ENCODE measurements around the gene SLC8A1. TPM values are rescaled to one million over a fixed set of nuclear protein-coding genes. Genes with fewer than 3 reads are reported as not detected.

Gene SLC8A1
- total RNA-seq, 1 donor from 2014 or later: 34.8 TPM

GRCh38 chr2:40244251-40244650 lies 207.6 kb downstream of the SLC8A1 start:
- no peaks in the 10 kb centered on the region for H3K27me3 Mint-ChIP-seq (ENCODE audit: low read depth, unreplicated experiment)
- no peak overlapping the region for H3K4me3 ChIP-seq (ENCODE audit: insufficient read depth, low read depth, low read length)
- no peak overlapping the region for H3K4me3 Mint-ChIP-seq (ENCODE audit: unreplicated experiment)
- H3K4me2 ChIP-seq (ENCODE audit: low read length): peak overlapping the region; percentile 73
- no peaks in the 10 kb centered on the region for H3K79me2 ChIP-seq (ENCODE audit: insufficient read depth, low read length)
- peak overlapping the region; percentile 70 for H3K9ac ChIP-seq (ENCODE audit: low read length)
- H3K36me3 ChIP-seq (ENCODE audit: insufficient read depth, low read length): no peaks in the 10 kb centered on the region
- H3K27ac ChIP-seq (ENCODE audit: low read depth, low read length): peak overlapping the region; percentile 82
- no peak overlapping the region for H2AFZ ChIP-seq (ENCODE audit: low read depth, low read length)
- H3K36me3 Mint-ChIP-seq (ENCODE audit: low read depth, unreplicated experiment): no peaks in the 10 kb centered on the region
- H3K4me1 Mint-ChIP-seq (ENCODE audit: low read depth, unreplicated experiment): peaks cover 34% of the 10 kb centered on the region
- no peaks in the 10 kb centered on the region for H3K9me3 Mint-ChIP-seq (ENCODE audit: unreplicated experiment)
- TF ChIP-seq CTCF (IDR thresholded peaks at IDR 0.05; ENCODE audit: insufficient read depth, low read depth, low read length) (no peak), EZH2 (IDR thresholded peaks at IDR 0.05; ENCODE audit: insufficient read depth, low read length) (no peak)
- peak; percentile 34 for DNase-seq (ENCODE audit: low read depth)
- peaks cover 32% of the 10 kb centered on the region for H3K4me1 ChIP-seq (ENCODE audit: insufficient read depth, low read length)
- no peaks in the 10 kb centered on the region for H3K27me3 ChIP-seq (ENCODE audit: insufficient read depth, low read length)
- H4K20me1 ChIP-seq (ENCODE audit: insufficient read depth, low read length): no peaks in the 10 kb centered on the region
- FAIRE-seq: no peak
- H3K9me3 ChIP-seq (ENCODE audit: insufficient read depth, low read depth, low read length): no peaks in the 10 kb centered on the region
- H3K27ac Mint-ChIP-seq (ENCODE audit: unreplicated experiment): peak overlapping the region; percentile 88

GRCh38 chr2:40243581-40244187 lies 208.2 kb downstream of the SLC8A1 start:
- TF ChIP-seq EZH2 (IDR thresholded peaks at IDR 0.05; ENCODE audit: insufficient read depth, low read length) (no peak), CTCF (IDR thresholded peaks at IDR 0.05; ENCODE audit: insufficient read depth, low read depth, low read length) (no peak)
- H3K79me2 ChIP-seq (ENCODE audit: insufficient read depth, low read length): no peaks in the 10 kb centered on the region
- FAIRE-seq (peak; percentile 88), DNase-seq (ENCODE audit: low read depth) (peak; percentile 93)
- peak overlapping the region; percentile 82 for H3K27ac ChIP-seq (ENCODE audit: low read depth, low read length)
- Mint-ChIP-seq H3K36me3 (ENCODE audit: low read depth, unreplicated experiment) (no peaks in the 10 kb centered on the region), H3K27me3 (ENCODE audit: low read depth, unreplicated experiment) (no peaks in the 10 kb centered on the region), H3K4me1 (ENCODE audit: low read depth, unreplicated experiment) (peaks cover 34% of the 10 kb centered on the region), H3K9me3 (ENCODE audit: unreplicated experiment) (no peaks in the 10 kb centered on the region), H3K4me3 (ENCODE audit: unreplicated experiment) (no peak overlapping the region), H3K27ac (ENCODE audit: unreplicated experiment) (peak overlapping the region; percentile 88)
- peak overlapping the region; percentile 73 for H3K4me2 ChIP-seq (ENCODE audit: low read length)
- H3K4me3 ChIP-seq (ENCODE audit: insufficient read depth, low read depth, low read length): no peak overlapping the region
- peak overlapping the region; percentile 70 for H3K9ac ChIP-seq (ENCODE audit: low read length)
- H3K27me3 ChIP-seq (ENCODE audit: insufficient read depth, low read length): no peaks in the 10 kb centered on the region
- H3K4me1 ChIP-seq (ENCODE audit: insufficient read depth, low read length): peaks cover 32% of the 10 kb centered on the region
- no peaks in the 10 kb centered on the region for H3K36me3 ChIP-seq (ENCODE audit: insufficient read depth, low read length)
- H4K20me1 ChIP-seq (ENCODE audit: insufficient read depth, low read length): no peaks in the 10 kb centered on the region
- no peaks in the 10 kb centered on the region for H3K9me3 ChIP-seq (ENCODE audit: insufficient read depth, low read depth, low read length)
- no peak overlapping the region for H2AFZ ChIP-seq (ENCODE audit: low read depth, low read length)

- no peak overlapping the region for H3K4me2 ChIP-seq (ENCODE audit: low read length)
- no peaks in the 10 kb centered on the region for H4K20me1 ChIP-seq (ENCODE audit: insufficient read depth, low read length)
- Mint-ChIP-seq H3K9me3 (ENCODE audit: unreplicated experiment) (no peaks in the 10 kb centered on the region), H3K4me1 (ENCODE audit: low read depth, unreplicated experiment) (peaks cover 34% of the 10 kb centered on the region), H3K27ac (ENCODE audit: unreplicated experiment) (no peak overlapping the region), H3K4me3 (ENCODE audit: unreplicated experiment) (no peak overlapping the region), H3K27me3 (ENCODE audit: low read depth, unreplicated experiment) (no peaks in the 10 kb centered on the region), H3K36me3 (ENCODE audit: low read depth, unreplicated experiment) (peaks cover 1% of the 10 kb centered on the region)
- no peak overlapping the region for H2AFZ ChIP-seq (ENCODE audit: low read depth, low read length)
- TF ChIP-seq CTCF (IDR thresholded peaks at IDR 0.05; ENCODE audit: insufficient read depth, low read depth, low read length): no peak
- no peak for TF ChIP-seq EZH2 (IDR thresholded peaks at IDR 0.05; ENCODE audit: insufficient read depth, low read length)
- no peak for DNase-seq (ENCODE audit: low read depth)
- no peaks in the 10 kb centered on the region for H3K79me2 ChIP-seq (ENCODE audit: insufficient read depth, low read length)
- no peak overlapping the region for H3K9ac ChIP-seq (ENCODE audit: low read length)
- peaks cover 32% of the 10 kb centered on the region for H3K4me1 ChIP-seq (ENCODE audit: insufficient read depth, low read length)
- H3K27me3 ChIP-seq (ENCODE audit: insufficient read depth, low read length): no peaks in the 10 kb centered on the region
- H3K4me3 ChIP-seq (ENCODE audit: insufficient read depth, low read depth, low read length): no peak overlapping the region
- H3K27ac ChIP-seq (ENCODE audit: low read depth, low read length): no peak overlapping the region
- no peaks in the 10 kb centered on the region for H3K9me3 ChIP-seq (ENCODE audit: insufficient read depth, low read depth, low read length)
- no peaks in the 10 kb centered on the region for H3K36me3 ChIP-seq (ENCODE audit: insufficient read depth, low read length)
- FAIRE-seq: no peak
These were observed 209.6 kb downstream of the SLC8A1 start for GRCh38 chr2:40242315-40242714.

Measured in astrocyte (in vitro differentiated cells and primary cell).